ENCODE data around the gene UPF1. TPM values are rescaled to one million over a fixed set of nuclear protein-coding genes. Genes with fewer than 3 reads are reported as not detected.

The UPF1 gene
- total RNA-seq, 2 experiments from 2014 or later = 77.2 to 113 TPM

GRCh38 chr19:18866800-18867123 lies 35.0 kb downstream of the UPF1 start:
- CTCF ChIA-PET (ENCODE audit: unreplicated experiment) = no interaction called here
- Histone ChIP-seq H3K4me3 (ENCODE audit: low read depth, low read length, poor library complexity, severe bottlenecking) (no peak overlapping the region), H3K9me2 (ENCODE audit: insufficient read depth, low read length) (no peaks in the 10 kb centered on the region), H3K79me2 (ENCODE audit: insufficient read depth, low read depth, low read length) (peaks cover 3% of the 10 kb centered on the region; the same call in 1 of the 2 replicates), H2AFZ (ENCODE audit: low read length) (no peak overlapping the region), H3K4me2 (ENCODE audit: low read length) (no peak overlapping the region), H3K4me1 (ENCODE audit: insufficient read depth, low read length, poor library complexity, severe bottlenecking) (peaks cover 12% of the 10 kb centered on the region), H4K20me1 (ENCODE audit: insufficient read depth, low read length) (peaks cover 8% of the 10 kb centered on the region; the same call in 1 of the 2 replicates), H3K36me3 (ENCODE audit: insufficient read depth, low read length) (peaks cover 68% of the 10 kb centered on the region), H3K9me3 (ENCODE audit: low read length) (no peaks in the 10 kb centered on the region), H3K27ac (ENCODE audit: low read depth, low read length, poor library complexity, severe bottlenecking) (no peak overlapping the region)
- no peak for TF ChIP-seq EZH2phosphoT487 (IDR thresholded peaks at IDR 0.05; ENCODE audit: borderline replicate concordance, low read depth, low read length)
- TF ChIP-seq CTCF (conservative IDR thresholded peaks at IDR 0.05; ENCODE audit: low read length) = peak; percentile 73
- no TSS peak for BruUV-seq (replicated peaks)
- intact Hi-C loops (cut with micrococcal nuclease; ENCODE audit: unreplicated experiment) = loop anchor here (1.0 kb wide), 1 partner anchor 120 kb away; no protein-coding TSS in a partner anchor
- no peak for DNase-seq (ENCODE audit: low spot score)
- POLR2A ChIA-PET = no interaction called here

GRCh38 chr19:18867199-18867598 lies 35.4 kb downstream of the UPF1 start:
- peaks cover 8% of the 10 kb centered on the region; the same call in 1 of the 2 replicates for H4K20me1 ChIP-seq (ENCODE audit: insufficient read depth, low read length)
- peaks cover 63% of the 10 kb centered on the region for H3K36me3 ChIP-seq (ENCODE audit: insufficient read depth, low read length)
- POLR2A ChIA-PET = no interaction called here
- no peak overlapping the region for H3K27ac ChIP-seq (ENCODE audit: low read depth, low read length, poor library complexity, severe bottlenecking)
- no peaks in the 10 kb centered on the region for H3K9me2 ChIP-seq (ENCODE audit: insufficient read depth, low read length)
- intact Hi-C loops (cut with micrococcal nuclease; ENCODE audit: unreplicated experiment) = no loop called here
- CTCF ChIA-PET (ENCODE audit: unreplicated experiment) = no interaction called here
- H3K4me2 ChIP-seq (ENCODE audit: low read length) = no peak overlapping the region
- no TSS peak for BruUV-seq (replicated peaks)
- H3K9me3 ChIP-seq (ENCODE audit: low read length) = no peaks in the 10 kb centered on the region
- H3K4me1 ChIP-seq (ENCODE audit: insufficient read depth, low read length, poor library complexity, severe bottlenecking) = peaks cover 12% of the 10 kb centered on the region
- TF ChIP-seq EZH2phosphoT487 (IDR thresholded peaks at IDR 0.05; ENCODE audit: borderline replicate concordance, low read depth, low read length) (no peak), CTCF (conservative IDR thresholded peaks at IDR 0.05; ENCODE audit: low read length) (no peak)
- no peak overlapping the region for H2AFZ ChIP-seq (ENCODE audit: low read length)
- H3K79me2 ChIP-seq (ENCODE audit: insufficient read depth, low read depth, low read length) = peaks cover 3% of the 10 kb centered on the region; the same call in 1 of the 2 replicates
- no peak for DNase-seq (ENCODE audit: low spot score)
- no peak overlapping the region for H3K4me3 ChIP-seq (ENCODE audit: low read depth, low read length, poor library complexity, severe bottlenecking)

- CTCF ChIA-PET (ENCODE audit: unreplicated experiment) = no interaction called here
- Histone ChIP-seq H3K9me2 (ENCODE audit: insufficient read depth, low read length) (no peaks in the 10 kb centered on the region), H4K20me1 (ENCODE audit: insufficient read depth, low read length) (peaks cover 8% of the 10 kb centered on the region; the same call in 1 of the 2 replicates), H3K4me2 (ENCODE audit: low read length) (no peak overlapping the region), H3K4me3 (ENCODE audit: low read depth, low read length, poor library complexity, severe bottlenecking) (no peak overlapping the region), H3K36me3 (ENCODE audit: insufficient read depth, low read length) (peaks cover 58% of the 10 kb centered on the region), H3K4me1 (ENCODE audit: insufficient read depth, low read length, poor library complexity, severe bottlenecking) (peaks cover 12% of the 10 kb centered on the region), H2AFZ (ENCODE audit: low read length) (no peak overlapping the region), H3K9me3 (ENCODE audit: low read length) (no peaks in the 10 kb centered on the region), H3K27ac (ENCODE audit: low read depth, low read length, poor library complexity, severe bottlenecking) (no peak overlapping the region), H3K79me2 (ENCODE audit: insufficient read depth, low read depth, low read length) (peaks cover 3% of the 10 kb centered on the region; the same call in 1 of the 2 replicates)
- DNase-seq (ENCODE audit: low spot score) = no peak
- intact Hi-C loops (cut with micrococcal nuclease; ENCODE audit: unreplicated experiment) = no loop called here
- POLR2A ChIA-PET = no interaction called here
- TF ChIP-seq EZH2phosphoT487 (IDR thresholded peaks at IDR 0.05; ENCODE audit: borderline replicate concordance, low read depth, low read length) (no peak), CTCF (conservative IDR thresholded peaks at IDR 0.05; ENCODE audit: low read length) (no peak)
- TSS peak; percentile 78 for BruUV-seq (replicated peaks)
These were observed 36.0 kb downstream of the UPF1 start for GRCh38 chr19:18867751-18868150.

Measured in OCI-LY7 (cell line).